OCI-LY7 (cell line): ENCODE results near the gene E2F6. TPM values are rescaled to one million over a fixed set of nuclear protein-coding genes. Genes with fewer than 3 reads are reported as not detected.

Experiments
- BruUV-seq: library from RNA; stranded (reverse); fragments of 400-500 nt; replicated peaks from 2 replicates; lab custom pipeline; 2021; lab: Mats Ljungman, UMichigan
- CTCF ChIA-PET: fragments of 300-600 bp; sonication (Branson Sonifier 250); formaldehyde crosslinking; loops from one replicate; lab custom pipeline; 2022; ENCODE audit warnings: antibody characterized with exemption; ENCODE audit not compliant: unreplicated experiment; lab: Charles Lee
- POLR2A ChIA-PET: fragments of 300-600 bp; sonication (Branson Sonifier 250); formaldehyde crosslinking; loops from one replicate; lab custom pipeline; 2022; ENCODE audit warnings: antibody characterized with exemption; lab: Charles Lee
- DNase-seq: peaks from one replicate; pipeline ENCODE4 v3.0.0-alpha.2; 2015; ENCODE audit warnings: low spot score
- H2AFZ ChIP-seq: fragments of 200-600 bp; sonication (generic), shearing (Covaris generic); 2 replicates; pipeline ENCODE4 v1.6.1; 2014; ENCODE audit warnings: mild to moderate bottlenecking, antibody characterized with exemption, low read length, moderate library complexity
- H3K27ac ChIP-seq: fragments of 200-600 bp; sonication (generic); 2 replicates; pipeline ENCODE4 v1.5.1; 2014; ENCODE audit warnings: mixed run types, low read depth, mild to moderate bottlenecking, moderate library complexity, low read length, inconsistent platforms; ENCODE audit not compliant: poor library complexity, severe bottlenecking
- H3K36me3 ChIP-seq: fragments of 200-600 bp; sonication (generic); 2 replicates; pipeline ENCODE4 v1.6.1; 2014; ENCODE audit warnings: mild to moderate bottlenecking, antibody characterized with exemption, low read length, moderate library complexity, mixed read lengths; ENCODE audit not compliant: insufficient read depth
- H3K4me1 ChIP-seq: fragments of 200-600 bp; sonication (generic); 2 replicates; pipeline ENCODE4 v1.5.1; 2014; ENCODE audit warnings: mild to moderate bottlenecking, low read length; ENCODE audit not compliant: insufficient read depth, poor library complexity, severe bottlenecking
- H3K4me2 ChIP-seq: fragments of 200-600 bp; sonication (generic); 2 replicates; pipeline ENCODE4 v1.6.1; 2014; ENCODE audit warnings: mild to moderate bottlenecking, low read length
- H3K4me3 ChIP-seq: fragments of 200-600 bp; sonication (generic); 2 replicates; pipeline ENCODE4 v1.5.1; 2014; ENCODE audit warnings: mild to moderate bottlenecking, low read depth, low read length; ENCODE audit not compliant: poor library complexity, severe bottlenecking
- H3K79me2 ChIP-seq: fragments of 200-600 bp; sonication (generic); 2 replicates; pipeline ENCODE4 v1.6.1; 2016; ENCODE audit warnings: low read depth, mild to moderate bottlenecking, low read length, moderate library complexity, mixed read lengths; ENCODE audit not compliant: insufficient read depth
- H3K9me2 ChIP-seq: fragments of 200-600 bp; sonication (generic); 2 replicates; pipeline ENCODE4 v1.6.1; 2016; ENCODE audit warnings: mild to moderate bottlenecking, low read length, mixed read lengths; ENCODE audit not compliant: insufficient read depth
- H3K9me3 ChIP-seq: fragments of 200-600 bp; sonication (generic); 2 replicates; pipeline ENCODE4 v1.6.1; 2014; ENCODE audit warnings: mild to moderate bottlenecking, mixed run types, low read length, mixed read lengths
- H4K20me1 ChIP-seq: fragments of 200-600 bp; sonication (generic); 2 replicates; pipeline ENCODE4 v1.6.1; 2014; ENCODE audit warnings: mild to moderate bottlenecking, antibody characterized with exemption, low read length, moderate library complexity, mixed read lengths; ENCODE audit not compliant: insufficient read depth
- CTCF ChIP-seq: fragments of 200-600 bp; sonication (generic); conservative IDR thresholded peaks from 2 replicates; pipeline ENCODE4 v1.5.1; 2014; ENCODE audit warnings: mild to moderate bottlenecking, antibody characterized with exemption, low read length, moderate library complexity, mixed read lengths
- EZH2phosphoT487 ChIP-seq: fragments of 200-600 bp; sonication (generic); IDR thresholded peaks from 2 replicates; pipeline ENCODE4 v1.6.1; 2018; ENCODE audit warnings: low read depth, borderline replicate concordance, mild to moderate bottlenecking, mixed run types, antibody characterized with exemption, low read length, moderate library complexity, mixed read lengths
- intact Hi-C: fragments of 100-400 bp; cut with micrococcal nuclease; formaldehyde crosslinking; loops from one replicate; pipeline ENCODE4 v1.10.0; 2022; ENCODE audit not compliant: unreplicated experiment
- total RNA-seq, 2 experiments: library from RNA; depleted of rRNA in 1 of 2; stranded (reverse); fragments of >200 nt in 1 of 2; shearing (Covaris generic) in 1 of 2; gene quantifications; 2 replicates each; pipeline ENCODE4 v1.2.3, GENCODE V29; 2014 to 2022

E2F6 gene
- total RNA-seq, 2 experiments from 2014 or later = 12.4 to 14.3 TPM

- no peak overlapping the region for H3K4me3 ChIP-seq
- no peaks in the 10 kb centered on the region for H3K4me1 ChIP-seq
- CTCF ChIA-PET = interaction anchor here (0.5 kb wide), 1 partner anchor 666 kb away, joined by 19 read pairs; no protein-coding TSS in a partner anchor
- H2AFZ ChIP-seq = no peak overlapping the region
- POLR2A ChIA-PET = interaction anchor here (0.6 kb wide), 1 partner anchor 45 kb away, joined by 4 read pairs; no protein-coding TSS in a partner anchor
- no peak overlapping the region for H3K27ac ChIP-seq
- no peak overlapping the region for H3K4me2 ChIP-seq
- no peaks in the 10 kb centered on the region for H3K9me3 ChIP-seq
- no peaks in the 10 kb centered on the region for H4K20me1 ChIP-seq
- intact Hi-C loops = no loop called here
- BruUV-seq = no TSS peak
- no peaks in the 10 kb centered on the region for H3K36me3 ChIP-seq
- no peaks in the 10 kb centered on the region for H3K79me2 ChIP-seq
- TF ChIP-seq EZH2phosphoT487 = no peak
- TF ChIP-seq CTCF = no peak
- DNase-seq = no peak
- H3K9me2 ChIP-seq = no peaks in the 10 kb centered on the region
These were observed 33.3 kb upstream of the E2F6 start for GRCh38 chr2:11499081-11499743.

- TF ChIP-seq CTCF (no peak), EZH2phosphoT487 (no peak)
- H3K4me3 ChIP-seq = no peak overlapping the region
- POLR2A ChIA-PET = no interaction called here
- intact Hi-C loops = no loop called here
- H3K79me2 ChIP-seq = no peaks in the 10 kb centered on the region
- H3K9me2 ChIP-seq = no peaks in the 10 kb centered on the region
- no peaks in the 10 kb centered on the region for H3K36me3 ChIP-seq
- no peak overlapping the region for H2AFZ ChIP-seq
- no TSS peak for BruUV-seq
- no peak for DNase-seq
- no peak overlapping the region for H3K27ac ChIP-seq
- CTCF ChIA-PET = no interaction called here
- H4K20me1 ChIP-seq = no peaks in the 10 kb centered on the region
- no peaks in the 10 kb centered on the region for H3K9me3 ChIP-seq
- H3K4me2 ChIP-seq = no peak overlapping the region
- no peaks in the 10 kb centered on the region for H3K4me1 ChIP-seq
These were observed 32.6 kb upstream of the E2F6 start for GRCh38 chr2:11498543-11499034.
